Caco-2 (cell line): Measurements from ENCODE around the gene KCNJ8. TPM values are rescaled to one million over a fixed set of nuclear protein-coding genes. Genes with fewer than 3 reads are reported as not detected.

ENCODE experiments used
- BruUV-seq: library from RNA; stranded (reverse); fragments of 400-500 nt; replicated peaks from 2 replicates; lab custom pipeline; 2021; lab: Mats Ljungman, UMichigan
- CTCF ChIA-PET: fragments of 300-600 bp; sonication (Branson Sonifier 250); formaldehyde crosslinking; loops from one replicate; lab custom pipeline; 2022; ENCODE audit warnings: antibody characterized with exemption; lab: Charles Lee
- POLR2A ChIA-PET: fragments of 300-600 bp; sonication (Branson Sonifier 250); formaldehyde crosslinking; loops from one replicate; lab custom pipeline; 2022; ENCODE audit warnings: antibody characterized with exemption; lab: Charles Lee
- DNase-seq, 2 experiments: peaks; one replicate each; pipeline versions ENCODE4 v3.0.0 to v3.0.0-alpha.2; 2020 to 2022
- H3K27me3 ChIP-seq: replicated peaks from 2 replicates; pipeline ENCODE4 v1.6.0; 2011; ENCODE audit warnings: low read length; ENCODE audit not compliant: control insufficient read depth, insufficient read depth
- H3K36me3 ChIP-seq: 2 replicates; pipeline ENCODE4 v1.5.1; 2011; ENCODE audit warnings: low read length; ENCODE audit not compliant: control insufficient read depth, insufficient read depth
- H3K4me1 ChIP-seq: fragments of 250-450 bp; sonication (Bioruptor Pico); 2 replicates; pipeline ENCODE4 v1.5.1; 2020; ENCODE audit warnings: mild to moderate bottlenecking
- H3K4me3 ChIP-seq: 2 replicates; pipeline ENCODE4 v1.5.1; 2011; ENCODE audit warnings: low read depth, mild to moderate bottlenecking, control low read depth, low read length
- H3K9me3 ChIP-seq: fragments of 250-450 bp; sonication (Bioruptor Pico); 2 replicates; pipeline ENCODE4 v1.5.1; 2020; ENCODE audit warnings: mild to moderate bottlenecking, moderate library complexity
- H3K27ac Mint-ChIP-seq: one replicate; pipeline ENCODE4 v1.8.0; 2022; ENCODE audit warnings: mixed read lengths; ENCODE audit not compliant: unreplicated experiment
- H3K27me3 Mint-ChIP-seq: one replicate; pipeline ENCODE4 v1.8.0; 2022; ENCODE audit warnings: mixed read lengths; ENCODE audit not compliant: insufficient read depth, unreplicated experiment
- H3K36me3 Mint-ChIP-seq: one replicate; pipeline ENCODE4 v1.8.0; 2022; ENCODE audit warnings: mild to moderate bottlenecking, mixed read lengths; ENCODE audit not compliant: insufficient read depth, unreplicated experiment
- H3K4me1 Mint-ChIP-seq: one replicate; pipeline ENCODE4 v1.8.0; 2022; ENCODE audit warnings: low read depth, mixed read lengths; ENCODE audit not compliant: unreplicated experiment
- H3K4me3 Mint-ChIP-seq: one replicate; pipeline ENCODE4 v1.8.0; 2022; ENCODE audit warnings: mild to moderate bottlenecking, moderate library complexity, mixed read lengths; ENCODE audit not compliant: unreplicated experiment
- H3K9me3 Mint-ChIP-seq: one replicate; pipeline ENCODE4 v1.8.0; 2022; ENCODE audit warnings: mixed read lengths; ENCODE audit not compliant: unreplicated experiment
- intact Hi-C: fragments of 100-400 bp; cut with micrococcal nuclease; formaldehyde crosslinking; loops from one replicate; pipeline ENCODE4 v1.10.0; 2022; ENCODE audit not compliant: unreplicated experiment
- total RNA-seq: library from RNA; stranded (reverse); gene quantifications from 2 replicates; pipeline ENCODE4 v1.2.3, GENCODE V29; 2022
- TF ChIP-seq, protein P1 (sequence below), 2 experiments: fragments of 200-600 bp in 1 of 2; IDR thresholded peaks; 1 replicate in 1 of 2; 2 replicates in 1 of 2; pipeline versions ENCODE4 v1.5.1 to v1.8.0; 2011 to 2022; ENCODE audit warnings: antibody characterized with exemption in 1 of 2, control low read depth in 1 of 2, inconsistent platforms in 1 of 2, low read depth in 1 of 2, low read length in 1 of 2, mild to moderate bottlenecking in 1 of 2, moderate library complexity in 1 of 2; ENCODE audit not compliant: insufficient read depth in 1 of 2, severe bottlenecking in 1 of 2, unreplicated experiment in 1 of 2

Gene KCNJ8
- total RNA-seq, 1 experiment from 2014 or later: 88.7 TPM

DNA sequence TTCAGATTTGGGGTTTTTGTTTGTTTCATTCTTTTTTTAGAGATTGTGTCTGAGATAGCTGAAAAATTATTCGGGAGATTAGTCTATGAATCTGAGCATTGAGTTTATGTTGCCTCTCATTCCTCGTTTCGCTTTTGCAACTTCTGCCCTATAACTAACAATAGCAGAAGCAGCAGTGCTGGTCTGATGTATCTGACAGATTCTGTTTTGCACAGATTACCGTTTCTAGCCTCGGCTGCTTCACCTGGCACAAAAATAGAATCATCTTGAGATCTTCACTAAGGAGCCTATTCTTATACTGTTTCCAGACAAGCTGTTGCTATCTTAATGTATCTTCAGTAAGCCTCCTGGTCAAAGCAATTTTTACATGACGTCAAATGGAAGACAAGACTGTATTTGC, 29.2 kb downstream of the KCNJ8 start:
- Mint-ChIP-seq H3K27ac (no peak overlapping the region), H3K4me3 (no peak overlapping the region), H3K36me3 (no peaks in the 10 kb centered on the region), H3K4me1 (no peaks in the 10 kb centered on the region), H3K9me3 (peaks cover 39% of the 10 kb centered on the region), H3K27me3 (no peaks in the 10 kb centered on the region)
- Histone ChIP-seq H3K36me3 (no peaks in the 10 kb centered on the region), H3K27me3 (no peaks in the 10 kb centered on the region), H3K4me3 (no peak overlapping the region), H3K4me1 (no peaks in the 10 kb centered on the region), H3K9me3 (no peaks in the 10 kb centered on the region; the same call in 1 of the 2 replicates)
- intact Hi-C loops: no loop called here
- no peak for DNase-seq
- TF ChIP-seq, protein P1, sequence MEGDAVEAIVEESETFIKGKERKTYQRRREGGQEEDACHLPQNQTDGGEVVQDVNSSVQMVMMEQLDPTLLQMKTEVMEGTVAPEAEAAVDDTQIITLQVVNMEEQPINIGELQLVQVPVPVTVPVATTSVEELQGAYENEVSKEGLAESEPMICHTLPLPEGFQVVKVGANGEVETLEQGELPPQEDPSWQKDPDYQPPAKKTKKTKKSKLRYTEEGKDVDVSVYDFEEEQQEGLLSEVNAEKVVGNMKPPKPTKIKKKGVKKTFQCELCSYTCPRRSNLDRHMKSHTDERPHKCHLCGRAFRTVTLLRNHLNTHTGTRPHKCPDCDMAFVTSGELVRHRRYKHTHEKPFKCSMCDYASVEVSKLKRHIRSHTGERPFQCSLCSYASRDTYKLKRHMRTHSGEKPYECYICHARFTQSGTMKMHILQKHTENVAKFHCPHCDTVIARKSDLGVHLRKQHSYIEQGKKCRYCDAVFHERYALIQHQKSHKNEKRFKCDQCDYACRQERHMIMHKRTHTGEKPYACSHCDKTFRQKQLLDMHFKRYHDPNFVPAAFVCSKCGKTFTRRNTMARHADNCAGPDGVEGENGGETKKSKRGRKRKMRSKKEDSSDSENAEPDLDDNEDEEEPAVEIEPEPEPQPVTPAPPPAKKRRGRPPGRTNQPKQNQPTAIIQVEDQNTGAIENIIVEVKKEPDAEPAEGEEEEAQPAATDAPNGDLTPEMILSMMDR (IDR thresholded peaks at IDR 0.05; ENCODE audit: insufficient read depth in 1 of 2, low read depth in 1 of 2, low read length in 1 of 2, severe bottlenecking in 1 of 2, unreplicated experiment in 1 of 2): no peak
- ChIA-PET CTCF (no interaction called here), POLR2A (no interaction called here)
- BruUV-seq: no TSS peak

DNA sequence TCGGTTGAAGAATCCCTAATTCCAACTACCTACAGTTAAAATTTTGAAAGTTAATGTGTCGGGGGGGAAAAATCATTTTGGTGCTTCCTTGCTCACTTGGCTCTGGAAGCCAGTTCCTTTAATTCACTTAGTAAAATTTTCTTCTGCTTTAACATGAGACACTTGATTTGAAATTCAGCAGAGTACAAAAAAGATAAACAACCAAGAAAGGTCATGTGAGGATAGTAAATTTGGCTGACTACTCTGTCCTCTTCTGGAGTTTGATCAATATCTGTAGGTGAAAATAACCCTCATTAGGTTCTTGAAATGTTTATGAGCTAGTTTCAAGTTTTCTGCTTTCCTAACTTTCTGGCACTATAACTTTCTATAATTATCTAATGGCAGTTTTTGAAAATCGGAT, 43.4 kb downstream of the KCNJ8 start:
- Mint-ChIP-seq H3K4me1 (no peaks in the 10 kb centered on the region), H3K4me3 (no peak overlapping the region), H3K9me3 (peaks cover 9% of the 10 kb centered on the region), H3K27ac (no peak overlapping the region), H3K27me3 (no peaks in the 10 kb centered on the region), H3K36me3 (no peaks in the 10 kb centered on the region)
- intact Hi-C loops: no loop called here
- Histone ChIP-seq H3K4me1 (no peaks in the 10 kb centered on the region), H3K27me3 (no peaks in the 10 kb centered on the region), H3K4me3 (no peak overlapping the region), H3K9me3 (peaks cover 9% of the 10 kb centered on the region), H3K36me3 (no peaks in the 10 kb centered on the region)
- ChIA-PET POLR2A (no interaction called here), CTCF (no interaction called here)
- TF ChIP-seq, protein P1 (IDR thresholded peaks at IDR 0.05; ENCODE audit: insufficient read depth in 1 of 2, low read depth in 1 of 2, low read length in 1 of 2, severe bottlenecking in 1 of 2, unreplicated experiment in 1 of 2): no peak
- BruUV-seq: no TSS peak
- DNase-seq: no peak

DNA sequence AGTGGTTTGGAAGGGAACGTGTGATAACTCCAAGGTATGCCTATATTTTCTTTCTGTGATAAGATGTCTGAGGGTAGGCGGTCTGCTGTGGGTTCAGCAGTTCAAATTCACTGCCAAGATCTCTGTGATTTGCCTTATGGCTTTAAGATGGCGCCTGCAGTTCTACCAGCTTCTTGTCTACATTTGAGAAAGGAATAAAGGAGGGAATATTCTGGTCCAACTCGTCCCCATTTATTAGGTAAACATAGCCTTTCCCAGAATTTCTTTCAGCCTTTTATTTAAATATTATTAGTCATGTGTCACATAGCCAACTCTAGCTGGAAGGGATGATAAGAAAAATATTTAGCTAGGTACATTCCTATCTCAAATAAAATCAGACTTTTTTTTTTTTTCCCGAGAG, 48.8 kb downstream of the KCNJ8 start:
- CTCF ChIA-PET: interaction anchor here (0.6 to 0.9 kb wide), 2 partner anchors 9 to 256 kb away, joined by 3 read pairs; no protein-coding TSS in a partner anchor
- Histone ChIP-seq H3K9me3 (no peaks in the 10 kb centered on the region), H3K4me1 (0 out of 2 replicates have a peak, but pooled peaks cover 7% of the 10 kb centered on the region), H3K4me3 (no peak overlapping the region), H3K27me3 (no peaks in the 10 kb centered on the region), H3K36me3 (no peaks in the 10 kb centered on the region)
- Mint-ChIP-seq H3K36me3 (no peaks in the 10 kb centered on the region), H3K4me3 (no peak overlapping the region), H3K9me3 (no peaks in the 10 kb centered on the region), H3K27me3 (no peaks in the 10 kb centered on the region), H3K4me1 (no peaks in the 10 kb centered on the region), H3K27ac (no peak overlapping the region)
- no TSS peak for BruUV-seq
- no peak for DNase-seq
- intact Hi-C loops: loop anchor here (10.0 kb wide), 1 partner anchor 499 kb away; no protein-coding TSS in a partner anchor
- POLR2A ChIA-PET: no interaction called here
- TF ChIP-seq, protein P1 (IDR thresholded peaks at IDR 0.05; ENCODE audit: insufficient read depth in 1 of 2, low read depth in 1 of 2, low read length in 1 of 2, severe bottlenecking in 1 of 2, unreplicated experiment in 1 of 2): no peak
